Loucy (cell line): ENCODE results near the gene KLHL40.

Experiments
- H2AFZ ChIP-seq: fragments of 200-600 bp; sonication (generic); 2 replicates; pipeline ENCODE4 v1.6.0; 2016; ENCODE audit warnings: antibody characterized with exemption, mild to moderate bottlenecking, low read length, moderate library complexity
- H3F3A ChIP-seq: fragments of 200-600 bp; 2 replicates; pipeline ENCODE4 v1.6.0; 2016; ENCODE audit warnings: antibody characterized with exemption, low read depth, mild to moderate bottlenecking
- H3K27me3 ChIP-seq: fragments of 200-600 bp; sonication (generic); 2 replicates; pipeline ENCODE4 v1.6.1; 2014; ENCODE audit warnings: low read length, mild to moderate bottlenecking; ENCODE audit not compliant: insufficient read depth, poor library complexity, severe bottlenecking
- H3K36me3 ChIP-seq: fragments of 200-600 bp; sonication (generic); 2 replicates; pipeline ENCODE4 v1.6.1; 2016; ENCODE audit warnings: low read length; ENCODE audit not compliant: insufficient read depth
- H3K4me1 ChIP-seq: fragments of 200-600 bp; sonication (generic); 2 replicates; pipeline ENCODE4 v1.5.1; 2014; ENCODE audit warnings: low read length, mild to moderate bottlenecking; ENCODE audit not compliant: insufficient read depth, poor library complexity, severe bottlenecking
- H3K4me2 ChIP-seq: fragments of 200-600 bp; sonication (generic); 2 replicates; pipeline ENCODE4 v1.6.0; 2014; ENCODE audit warnings: antibody characterized with exemption, low read length, low read depth, mild to moderate bottlenecking; ENCODE audit not compliant: poor library complexity, severe bottlenecking
- H3K4me3 ChIP-seq: fragments of 200-600 bp; sonication (generic); 2 replicates; pipeline ENCODE4 v1.5.1; 2014; ENCODE audit warnings: low read length, mild to moderate bottlenecking, mixed read lengths; ENCODE audit not compliant: poor library complexity, severe bottlenecking
- H3K79me2 ChIP-seq: fragments of 200-600 bp; sonication (generic); 2 replicates; pipeline ENCODE4 v1.6.1; 2014; ENCODE audit warnings: low read length; ENCODE audit not compliant: insufficient read depth
- H3K9ac ChIP-seq: fragments of 200-600 bp; sonication (generic); 2 replicates; pipeline ENCODE4 v1.6.0; 2014; ENCODE audit warnings: mild to moderate bottlenecking, low read depth, low read length, moderate library complexity; ENCODE audit not compliant: poor library complexity, severe bottlenecking
- H3K9me2 ChIP-seq: fragments of 200-600 bp; sonication (generic); replicated peaks from 2 replicates; pipeline ENCODE4 v1.6.1; 2016; ENCODE audit warnings: low read depth, low read length, mixed read lengths
- H3K9me3 ChIP-seq: fragments of 200-600 bp; sonication (generic); 2 replicates; pipeline ENCODE4 v1.6.1; 2014; ENCODE audit warnings: mild to moderate bottlenecking, antibody characterized with exemption, low read length, low read depth; ENCODE audit not compliant: insufficient read depth
- H4K20me1 ChIP-seq: fragments of 200-600 bp; sonication (generic); 2 replicates; pipeline ENCODE4 v1.6.0; 2014; ENCODE audit warnings: antibody characterized with exemption, low read length, mild to moderate bottlenecking; ENCODE audit not compliant: insufficient read depth, poor library complexity, severe bottlenecking
- CTCF ChIP-seq: fragments of 200-600 bp; sonication (generic); conservative IDR thresholded peaks from 2 replicates; pipeline ENCODE4 v1.5.1; 2014; ENCODE audit warnings: mild to moderate bottlenecking, antibody characterized with exemption, low read length
- EZH2phosphoT487 ChIP-seq: fragments of 200-600 bp; IDR thresholded peaks from 2 replicates; pipeline ENCODE4 v1.6.1; 2018; ENCODE audit warnings: antibody characterized with exemption, mild to moderate bottlenecking, moderate library complexity, borderline replicate concordance

KLHL40 gene

GRCh38 chr3:42678447-42678846 lies 6.9 kb upstream of the KLHL40 start:
- H3K4me2 ChIP-seq, result no peak overlapping the region
- H3K9me3 ChIP-seq, result no peaks in the 10 kb centered on the region
- no peaks in the 10 kb centered on the region for H3F3A ChIP-seq
- H3K36me3 ChIP-seq, result no peaks in the 10 kb centered on the region
- no peak overlapping the region for H3K9ac ChIP-seq
- H3K4me3 ChIP-seq, result no peak overlapping the region
- H4K20me1 ChIP-seq, result no peaks in the 10 kb centered on the region
- H3K79me2 ChIP-seq, result no peaks in the 10 kb centered on the region
- no peak for TF ChIP-seq EZH2phosphoT487
- H2AFZ ChIP-seq, result no peak overlapping the region
- no peaks in the 10 kb centered on the region for H3K27me3 ChIP-seq
- no peaks in the 10 kb centered on the region for H3K9me2 ChIP-seq
- H3K4me1 ChIP-seq, result no peaks in the 10 kb centered on the region

DNA sequence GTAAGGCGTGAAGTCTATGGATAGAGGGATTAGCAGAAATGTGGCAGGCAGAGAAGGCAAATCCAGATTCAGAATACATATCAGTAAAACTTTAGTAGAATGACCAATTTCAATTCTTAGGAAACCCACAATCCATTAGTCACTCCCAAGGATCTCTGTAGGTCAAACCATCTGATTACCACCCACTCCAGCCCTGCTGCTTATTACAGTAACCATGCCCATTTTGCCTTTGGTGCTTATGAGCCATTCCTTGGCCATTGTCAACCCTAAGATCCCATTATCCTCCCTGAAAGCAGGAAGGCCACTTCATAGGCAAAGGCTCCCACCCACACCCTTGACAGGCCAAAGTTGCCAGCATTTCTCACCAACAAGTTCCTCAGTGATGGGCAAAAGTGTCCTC lies 5.1 kb upstream of the KLHL40 start:
- no peak overlapping the region for H3K4me2 ChIP-seq

GRCh38 chr3:42680806-42681205 lies 4.5 kb upstream of the KLHL40 start:
- Histone ChIP-seq H3F3A (no peaks in the 10 kb centered on the region), H4K20me1 (no peaks in the 10 kb centered on the region), H3K4me2 (no peak overlapping the region), H3K9me2 (no peaks in the 10 kb centered on the region), H3K4me1 (no peaks in the 10 kb centered on the region), H2AFZ (no peak overlapping the region), H3K4me3 (no peak overlapping the region), H3K9me3 (no peaks in the 10 kb centered on the region), H3K36me3 (no peaks in the 10 kb centered on the region), H3K9ac (no peak overlapping the region), H3K79me2 (no peaks in the 10 kb centered on the region), H3K27me3 (no peaks in the 10 kb centered on the region)
- TF ChIP-seq CTCF (no peak), EZH2phosphoT487 (no peak)

More for the DNA sequence above, 5.1 kb upstream of the KLHL40 start:
- H3K9me3 ChIP-seq, result no peaks in the 10 kb centered on the region
- no peaks in the 10 kb centered on the region for H3K9me2 ChIP-seq
- H4K20me1 ChIP-seq, result no peaks in the 10 kb centered on the region
- no peaks in the 10 kb centered on the region for H3K79me2 ChIP-seq
- no peaks in the 10 kb centered on the region for H3K36me3 ChIP-seq
- H3K9ac ChIP-seq, result no peak overlapping the region
- H3K27me3 ChIP-seq, result no peaks in the 10 kb centered on the region
- no peak overlapping the region for H3K4me3 ChIP-seq
- H3F3A ChIP-seq, result no peaks in the 10 kb centered on the region
- no peaks in the 10 kb centered on the region for H3K4me1 ChIP-seq
- no peak for TF ChIP-seq CTCF
- no peak for TF ChIP-seq EZH2phosphoT487
- no peak overlapping the region for H2AFZ ChIP-seq

GRCh38 chr3:42681361-42682038 lies 3.8 kb upstream of the KLHL40 start:
- Histone ChIP-seq H4K20me1 (no peaks in the 10 kb centered on the region), H3K4me2 (no peak overlapping the region), H2AFZ (no peak overlapping the region), H3K9ac (no peak overlapping the region), H3K27me3 (no peaks in the 10 kb centered on the region), H3F3A (no peaks in the 10 kb centered on the region), H3K9me2 (no peaks in the 10 kb centered on the region), H3K9me3 (no peaks in the 10 kb centered on the region), H3K79me2 (no peaks in the 10 kb centered on the region), H3K36me3 (no peaks in the 10 kb centered on the region), H3K4me1 (no peaks in the 10 kb centered on the region), H3K4me3 (no peak overlapping the region)
- TF ChIP-seq EZH2phosphoT487 (no peak), CTCF (no peak)
